HEK293 (cell line): ENCODE measurements around the gene PIM2.

Experiments used
- HOXA7 ChIP-seq: sonication (generic); formaldehyde crosslinking; IDR thresholded peaks from 2 replicates; pipeline ENCODE4 v1.8.1; 2022; ENCODE audit warnings: missing genetic modification reagents, borderline replicate concordance
- PRDM1 ChIP-seq: fragments of 450-650 bp; formaldehyde crosslinking; IDR thresholded peaks from 2 replicates; pipeline ENCODE4; 2016; ENCODE audit warnings: missing biosample characterization, missing genetic modification characterization
- TCF7L2 ChIP-seq: IDR thresholded peaks from 2 replicates; pipeline ENCODE4 v1.6.1; 2011; ENCODE audit warnings: low read depth, mild to moderate bottlenecking, inconsistent platforms, low read length, moderate library complexity, borderline replicate concordance
- ZBTB17 ChIP-seq: fragments of 450-650 bp; formaldehyde crosslinking; IDR thresholded peaks from 2 replicates; pipeline ENCODE4 v1.5.1; 2016; ENCODE audit warnings: missing biosample characterization, missing genetic modification characterization
- ZFP3 ChIP-seq: fragments of 450-650 bp; formaldehyde crosslinking; IDR thresholded peaks from 2 replicates; pipeline ENCODE4 v1.5.1; 2016; ENCODE audit warnings: low read depth, missing biosample characterization, missing genetic modification characterization
- ZNF10 ChIP-seq: fragments of 450-650 bp; formaldehyde crosslinking; IDR thresholded peaks from 2 replicates; pipeline ENCODE4 v1.5.1; 2017; ENCODE audit warnings: missing biosample characterization, missing genetic modification characterization
- ZNF112 ChIP-seq: fragments of 450-650 bp; formaldehyde crosslinking; IDR thresholded peaks from 2 replicates; pipeline ENCODE4 v1.5.0; 2017; ENCODE audit warnings: missing biosample characterization, missing genetic modification characterization
- ZNF169 ChIP-seq: fragments of 450-650 bp; formaldehyde crosslinking; IDR thresholded peaks from 2 replicates; pipeline ENCODE4 v1.5.1; 2016; ENCODE audit warnings: missing biosample characterization, missing genetic modification characterization
- ZNF24 ChIP-seq: fragments of 450-650 bp; formaldehyde crosslinking; IDR thresholded peaks from 2 replicates; pipeline ENCODE4 v1.5.1; 2016; ENCODE audit warnings: missing biosample characterization, missing genetic modification characterization
- ZNF350 ChIP-seq: fragments of 450-650 bp; formaldehyde crosslinking; IDR thresholded peaks from 2 replicates; pipeline ENCODE4 v1.5.0; 2017; ENCODE audit warnings: missing biosample characterization, mild to moderate bottlenecking, missing genetic modification characterization
- ZNF501 ChIP-seq: fragments of 450-650 bp; formaldehyde crosslinking; IDR thresholded peaks from 2 replicates; pipeline ENCODE4 v1.5.1; 2016; ENCODE audit warnings: missing biosample characterization, missing genetic modification characterization
- ZNF585B ChIP-seq: fragments of 450-650 bp; formaldehyde crosslinking; IDR thresholded peaks from 2 replicates; pipeline ENCODE4 v1.5.1; 2016; ENCODE audit warnings: missing biosample characterization, missing genetic modification characterization
- ZNF596 ChIP-seq: fragments of 450-650 bp; IDR thresholded peaks from 2 replicates; pipeline ENCODE4 v1.5.0; 2018; ENCODE audit warnings: missing biosample characterization, mild to moderate bottlenecking, missing genetic modification characterization, moderate library complexity
- ZNF626 ChIP-seq: fragments of 450-650 bp; sonication (Bioruptor Pico); formaldehyde crosslinking; IDR thresholded peaks from 2 replicates; pipeline ENCODE4 v1.5.1; 2018; ENCODE audit warnings: missing biosample characterization, missing genetic modification characterization, inconsistent platforms
- ZNF658 ChIP-seq: fragments of 450-650 bp; formaldehyde crosslinking; IDR thresholded peaks from 2 replicates; pipeline ENCODE4; 2016; ENCODE audit warnings: missing biosample characterization, missing genetic modification characterization
- TF ChIP-seq, protein P1 (sequence below): fragments of 450-650 bp; formaldehyde crosslinking; IDR thresholded peaks from 2 replicates; pipeline ENCODE4 v1.5.1; 2016; ENCODE audit warnings: missing biosample characterization, missing genetic modification characterization
- TF ChIP-seq, protein P2 (sequence below): fragments of 450-650 bp; IDR thresholded peaks from 2 replicates; pipeline ENCODE4 v1.5.1; 2018; ENCODE audit warnings: missing biosample characterization, mild to moderate bottlenecking, missing genetic modification characterization
- TF ChIP-seq, protein P3 (sequence below): fragments of 450-650 bp; formaldehyde crosslinking; IDR thresholded peaks from 2 replicates; pipeline ENCODE4 v1.5.1; 2016; ENCODE audit warnings: missing biosample characterization, missing genetic modification characterization
- TF ChIP-seq, protein P4 (sequence below): fragments of 450-650 bp; formaldehyde crosslinking; IDR thresholded peaks from 2 replicates; pipeline ENCODE4 v1.5.1; 2016; ENCODE audit warnings: missing biosample characterization, missing genetic modification characterization
- TF ChIP-seq, protein P5 (sequence below): fragments of 450-650 bp; formaldehyde crosslinking; IDR thresholded peaks from 2 replicates; pipeline ENCODE4 v1.5.1; 2016; ENCODE audit warnings: missing biosample characterization, missing genetic modification characterization
- TF ChIP-seq, protein P6 (sequence below): fragments of 450-650 bp; formaldehyde crosslinking; IDR thresholded peaks from 2 replicates; pipeline ENCODE4 v1.5.1; 2016; ENCODE audit warnings: missing biosample characterization, missing genetic modification characterization
- TF ChIP-seq, protein P7 (sequence below): fragments of 450-650 bp; formaldehyde crosslinking; IDR thresholded peaks from 2 replicates; pipeline ENCODE4 v1.5.1; 2016; ENCODE audit warnings: missing biosample characterization, missing genetic modification characterization
- TF ChIP-seq, protein P8 (sequence below): fragments of 450-650 bp; formaldehyde crosslinking; IDR thresholded peaks from 2 replicates; pipeline ENCODE4 v1.5.1; 2016; ENCODE audit warnings: missing biosample characterization, missing genetic modification characterization

PIM2 gene

DNA sequence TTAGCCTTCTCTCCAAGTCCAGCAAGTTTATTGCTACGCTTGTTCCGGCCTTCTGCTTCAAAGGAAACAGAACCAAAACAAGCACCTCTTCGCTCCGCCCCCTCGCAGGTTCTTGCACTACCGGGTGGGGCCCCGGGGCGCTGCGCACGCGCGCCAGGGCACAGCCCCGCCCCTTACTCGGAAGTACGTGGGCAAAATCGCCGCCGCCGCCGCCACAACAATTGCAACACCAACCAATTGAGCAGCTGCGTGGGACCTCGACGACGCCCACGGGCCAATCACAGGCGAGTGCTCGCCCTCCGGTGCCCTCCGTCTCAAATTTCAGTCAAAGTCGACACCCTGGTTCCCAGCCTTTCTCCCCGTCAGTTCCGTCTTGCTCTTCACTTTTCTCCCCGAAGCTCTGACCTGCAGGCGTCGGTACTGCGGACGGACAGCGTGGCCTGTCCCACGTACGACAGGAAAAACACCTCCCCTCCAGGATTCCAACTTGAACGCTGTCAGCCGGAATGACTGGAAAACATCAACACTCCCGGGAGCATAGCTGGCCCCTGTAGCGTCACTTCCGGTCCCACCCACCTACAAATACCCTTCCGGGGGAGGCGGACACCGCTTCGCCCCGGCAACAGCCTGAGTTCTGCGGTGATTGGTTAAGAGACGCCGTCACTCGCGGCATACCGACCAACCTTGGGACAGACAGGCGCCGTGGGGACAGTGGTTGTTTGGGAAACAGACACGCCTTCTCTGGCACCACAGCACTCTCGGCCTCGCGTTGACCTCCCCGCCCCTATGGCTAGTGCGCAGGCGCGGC lies 39.2 kb upstream of the PIM2 start (continued):
- TF ChIP-seq ZNF112 (tag by site-specific recombination) = no peak
- TF ChIP-seq, protein P1, sequence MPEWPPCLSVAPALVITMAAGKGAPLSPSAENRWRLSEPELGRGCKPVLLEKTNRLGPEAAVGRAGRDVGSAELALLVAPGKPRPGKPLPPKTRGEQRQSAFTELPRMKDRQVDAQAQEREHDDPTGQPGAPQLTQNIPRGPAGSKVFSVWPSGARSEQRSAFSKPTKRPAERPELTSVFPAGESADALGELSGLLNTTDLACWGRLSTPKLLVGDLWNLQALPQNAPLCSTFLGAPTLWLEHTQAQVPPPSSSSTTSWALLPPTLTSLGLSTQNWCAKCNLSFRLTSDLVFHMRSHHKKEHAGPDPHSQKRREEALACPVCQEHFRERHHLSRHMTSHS (tag by site-specific recombination) = no peak
- TF ChIP-seq TCF7L2 = no peak
- TF ChIP-seq ZNF10 (tag by site-specific recombination) = no peak
- no peak for TF ChIP-seq ZNF350 (tag by site-specific recombination)
- TF ChIP-seq, protein P2, sequence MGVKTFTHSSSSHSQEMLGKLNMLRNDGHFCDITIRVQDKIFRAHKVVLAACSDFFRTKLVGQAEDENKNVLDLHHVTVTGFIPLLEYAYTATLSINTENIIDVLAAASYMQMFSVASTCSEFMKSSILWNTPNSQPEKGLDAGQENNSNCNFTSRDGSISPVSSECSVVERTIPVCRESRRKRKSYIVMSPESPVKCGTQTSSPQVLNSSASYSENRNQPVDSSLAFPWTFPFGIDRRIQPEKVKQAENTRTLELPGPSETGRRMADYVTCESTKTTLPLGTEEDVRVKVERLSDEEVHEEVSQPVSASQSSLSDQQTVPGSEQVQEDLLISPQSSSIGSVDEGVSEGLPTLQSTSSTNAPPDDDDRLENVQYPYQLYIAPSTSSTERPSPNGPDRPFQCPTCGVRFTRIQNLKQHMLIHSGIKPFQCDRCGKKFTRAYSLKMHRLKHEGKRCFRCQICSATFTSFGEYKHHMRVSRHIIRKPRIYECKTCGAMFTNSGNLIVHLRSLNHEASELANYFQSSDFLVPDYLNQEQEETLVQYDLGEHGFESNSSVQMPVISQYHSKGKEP (tag by site-specific recombination) = no peak
- no peak for TF ChIP-seq ZNF24 (tag by site-specific recombination)
- no peak for TF ChIP-seq ZNF169
- no peak for TF ChIP-seq ZNF596 (tag by site-specific recombination)
- no peak for TF ChIP-seq ZNF658 (tag by site-specific recombination)
- TF ChIP-seq, protein P3, sequence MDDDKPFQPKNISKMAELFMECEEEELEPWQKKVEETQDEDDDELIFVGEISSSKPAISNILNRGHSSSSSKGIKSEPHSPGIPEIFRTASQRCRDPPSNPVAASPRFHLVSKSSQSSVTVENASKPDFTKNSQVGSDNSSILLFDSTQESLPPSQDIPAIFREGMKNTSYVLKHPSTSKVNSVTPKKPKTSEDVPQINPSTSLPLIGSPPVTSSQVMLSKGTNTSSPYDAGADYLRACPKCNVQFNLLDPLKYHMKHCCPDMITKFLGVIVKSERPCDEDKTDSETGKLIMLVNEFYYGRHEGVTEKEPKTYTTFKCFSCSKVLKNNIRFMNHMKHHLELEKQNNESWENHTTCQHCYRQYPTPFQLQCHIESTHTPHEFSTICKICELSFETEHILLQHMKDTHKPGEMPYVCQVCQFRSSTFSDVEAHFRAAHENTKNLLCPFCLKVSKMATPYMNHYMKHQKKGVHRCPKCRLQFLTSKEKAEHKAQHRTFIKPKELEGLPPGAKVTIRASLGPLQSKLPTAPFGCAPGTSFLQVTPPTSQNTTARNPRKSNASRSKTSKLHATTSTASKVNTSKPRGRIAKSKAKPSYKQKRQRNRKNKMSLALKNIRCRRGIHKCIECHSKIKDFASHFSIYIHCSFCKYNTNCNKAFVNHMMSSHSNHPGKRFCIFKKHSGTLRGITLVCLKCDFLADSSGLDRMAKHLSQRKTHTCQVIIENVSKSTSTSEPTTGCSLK (tag by site-specific recombination) = no peak
- no peak for TF ChIP-seq ZNF501
- TF ChIP-seq, protein P4, sequence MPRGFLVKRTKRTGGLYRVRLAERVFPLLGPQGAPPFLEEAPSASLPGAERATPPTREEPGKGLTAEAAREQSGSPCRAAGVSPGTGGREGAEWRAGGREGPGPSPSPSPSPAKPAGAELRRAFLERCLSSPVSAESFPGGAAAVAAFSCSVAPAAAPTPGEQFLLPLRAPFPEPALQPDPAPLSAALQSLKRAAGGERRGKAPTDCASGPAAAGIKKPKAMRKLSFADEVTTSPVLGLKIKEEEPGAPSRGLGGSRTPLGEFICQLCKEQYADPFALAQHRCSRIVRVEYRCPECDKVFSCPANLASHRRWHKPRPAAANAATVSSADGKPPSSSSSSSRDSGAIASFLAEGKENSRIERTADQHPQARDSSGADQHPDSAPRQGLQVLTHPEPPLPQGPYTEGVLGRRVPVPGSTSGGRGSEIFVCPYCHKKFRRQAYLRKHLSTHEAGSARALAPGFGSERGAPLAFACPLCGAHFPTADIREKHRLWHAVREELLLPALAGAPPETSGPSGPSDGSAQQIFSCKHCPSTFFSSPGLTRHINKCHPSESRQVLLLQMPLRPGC (tag by site-specific recombination) = no peak
- TF ChIP-seq ZNF626 (tag by site-specific recombination) = no peak
- TF ChIP-seq PRDM1 (tag by site-specific recombination) = no peak
- no peak for TF ChIP-seq HOXA7 (CRISPR knock-in tag)
- TF ChIP-seq, protein P5, sequence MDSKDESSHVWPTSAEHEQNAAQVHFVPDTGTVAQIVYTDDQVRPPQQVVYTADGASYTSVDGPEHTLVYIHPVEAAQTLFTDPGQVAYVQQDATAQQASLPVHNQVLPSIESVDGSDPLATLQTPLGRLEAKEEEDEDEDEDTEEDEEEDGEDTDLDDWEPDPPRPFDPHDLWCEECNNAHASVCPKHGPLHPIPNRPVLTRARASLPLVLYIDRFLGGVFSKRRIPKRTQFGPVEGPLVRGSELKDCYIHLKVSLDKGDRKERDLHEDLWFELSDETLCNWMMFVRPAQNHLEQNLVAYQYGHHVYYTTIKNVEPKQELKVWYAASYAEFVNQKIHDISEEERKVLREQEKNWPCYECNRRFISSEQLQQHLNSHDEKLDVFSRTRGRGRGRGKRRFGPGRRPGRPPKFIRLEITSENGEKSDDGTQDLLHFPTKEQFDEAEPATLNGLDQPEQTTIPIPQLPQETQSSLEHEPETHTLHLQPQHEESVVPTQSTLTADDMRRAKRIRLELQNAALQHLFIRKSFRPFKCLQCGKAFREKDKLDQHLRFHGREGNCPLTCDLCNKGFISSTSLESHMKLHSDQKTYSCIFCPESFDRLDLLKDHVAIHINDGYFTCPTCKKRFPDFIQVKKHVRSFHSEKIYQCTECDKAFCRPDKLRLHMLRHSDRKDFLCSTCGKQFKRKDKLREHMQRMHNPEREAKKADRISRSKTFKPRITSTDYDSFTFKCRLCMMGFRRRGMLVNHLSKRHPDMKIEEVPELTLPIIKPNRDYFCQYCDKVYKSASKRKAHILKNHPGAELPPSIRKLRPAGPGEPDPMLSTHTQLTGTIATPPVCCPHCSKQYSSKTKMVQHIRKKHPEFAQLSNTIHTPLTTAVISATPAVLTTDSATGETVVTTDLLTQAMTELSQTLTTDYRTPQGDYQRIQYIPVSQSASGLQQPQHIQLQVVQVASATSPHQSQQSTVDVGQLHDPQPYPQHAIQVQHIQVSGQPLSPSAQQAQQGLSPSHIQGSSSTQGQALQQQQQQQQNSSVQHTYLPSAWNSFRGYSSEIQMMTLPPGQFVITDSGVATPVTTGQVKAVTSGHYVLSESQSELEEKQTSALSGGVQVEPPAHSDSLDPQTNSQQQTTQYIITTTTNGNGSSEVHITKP (tag by site-specific recombination) = no peak
- no peak for TF ChIP-seq ZBTB17 (tag by site-specific recombination)
- TF ChIP-seq ZNF585B = no peak
- no peak for TF ChIP-seq ZFP3 (tag by site-specific recombination)
- TF ChIP-seq, protein P6, sequence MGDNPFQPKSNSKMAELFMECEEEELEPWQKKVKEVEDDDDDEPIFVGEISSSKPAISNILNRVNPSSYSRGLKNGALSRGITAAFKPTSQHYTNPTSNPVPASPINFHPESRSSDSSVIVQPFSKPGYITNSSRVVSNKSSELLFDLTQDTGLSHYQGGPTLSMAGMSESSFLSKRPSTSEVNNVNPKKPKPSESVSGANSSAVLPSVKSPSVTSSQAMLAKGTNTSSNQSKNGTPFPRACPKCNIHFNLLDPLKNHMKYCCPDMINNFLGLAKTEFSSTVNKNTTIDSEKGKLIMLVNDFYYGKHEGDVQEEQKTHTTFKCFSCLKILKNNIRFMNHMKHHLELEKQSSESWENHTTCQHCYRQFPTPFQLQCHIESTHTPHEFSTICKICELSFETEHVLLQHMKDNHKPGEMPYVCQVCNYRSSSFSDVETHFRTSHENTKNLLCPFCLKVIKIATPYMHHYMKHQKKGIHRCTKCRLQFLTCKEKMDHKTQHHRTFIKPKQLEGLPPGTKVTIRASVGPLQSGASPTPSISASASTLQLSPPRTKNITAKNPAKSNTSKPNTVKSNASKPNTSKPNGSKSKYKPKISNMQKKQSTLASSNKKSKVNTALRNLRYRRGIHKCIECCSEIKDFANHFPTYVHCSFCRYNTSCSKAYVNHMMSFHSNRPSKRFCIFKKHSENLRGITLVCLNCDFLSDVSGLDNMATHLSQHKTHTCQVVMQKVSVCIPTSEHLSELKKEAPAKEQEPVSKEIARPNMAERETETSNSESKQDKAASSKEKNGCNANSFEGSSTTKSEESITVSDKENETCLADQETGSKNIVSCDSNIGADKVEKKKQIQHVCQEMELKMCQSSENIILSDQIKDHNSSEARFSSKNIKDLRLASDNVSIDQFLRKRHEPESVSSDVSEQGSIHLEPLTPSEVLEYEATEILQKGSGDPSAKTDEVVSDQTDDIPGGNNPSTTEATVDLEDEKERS (tag by site-specific recombination) = no peak
- TF ChIP-seq, protein P7, sequence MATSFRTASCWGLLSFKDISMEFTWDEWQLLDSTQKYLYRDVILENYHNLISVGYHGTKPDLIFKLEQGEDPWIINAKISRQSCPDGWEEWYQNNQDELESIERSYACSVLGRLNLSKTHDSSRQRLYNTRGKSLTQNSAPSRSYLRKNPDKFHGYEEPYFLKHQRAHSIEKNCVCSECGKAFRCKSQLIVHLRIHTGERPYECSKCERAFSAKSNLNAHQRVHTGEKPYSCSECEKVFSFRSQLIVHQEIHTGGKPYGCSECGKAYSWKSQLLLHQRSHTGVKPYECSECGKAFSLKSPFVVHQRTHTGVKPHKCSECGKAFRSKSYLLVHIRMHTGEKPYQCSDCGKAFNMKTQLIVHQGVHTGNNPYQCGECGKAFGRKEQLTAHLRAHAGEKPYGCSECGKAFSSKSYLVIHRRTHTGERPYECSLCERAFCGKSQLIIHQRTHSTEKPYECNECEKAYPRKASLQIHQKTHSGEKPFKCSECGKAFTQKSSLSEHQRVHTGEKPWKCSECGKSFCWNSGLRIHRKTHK (tag by site-specific recombination) = no peak
- TF ChIP-seq, protein P8, sequence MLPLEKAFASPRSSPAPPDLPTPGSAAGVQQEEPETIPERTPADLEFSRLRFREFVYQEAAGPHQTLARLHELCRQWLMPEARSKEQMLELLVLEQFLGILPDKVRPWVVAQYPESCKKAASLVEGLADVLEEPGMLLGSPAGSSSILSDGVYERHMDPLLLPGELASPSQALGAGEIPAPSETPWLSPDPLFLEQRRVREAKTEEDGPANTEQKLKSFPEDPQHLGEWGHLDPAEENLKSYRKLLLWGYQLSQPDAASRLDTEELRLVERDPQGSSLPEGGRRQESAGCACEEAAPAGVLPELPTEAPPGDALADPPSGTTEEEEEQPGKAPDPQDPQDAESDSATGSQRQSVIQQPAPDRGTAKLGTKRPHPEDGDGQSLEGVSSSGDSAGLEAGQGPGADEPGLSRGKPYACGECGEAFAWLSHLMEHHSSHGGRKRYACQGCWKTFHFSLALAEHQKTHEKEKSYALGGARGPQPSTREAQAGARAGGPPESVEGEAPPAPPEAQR (tag by site-specific recombination) = no peak
